ENCODE measurements around the gene RNF138.
"Not testable (repeated sequence)": the region's sequence is repeated elsewhere in the genome, so short reads cannot be mapped to it uniquely, and the experiment has no call there.

RNF138 gene

GRCh38 chr18:32176745-32177144 is 85.1 kb downstream of the RNF138 start:
- DNase-seq: not testable (repeated sequence)

DNA sequence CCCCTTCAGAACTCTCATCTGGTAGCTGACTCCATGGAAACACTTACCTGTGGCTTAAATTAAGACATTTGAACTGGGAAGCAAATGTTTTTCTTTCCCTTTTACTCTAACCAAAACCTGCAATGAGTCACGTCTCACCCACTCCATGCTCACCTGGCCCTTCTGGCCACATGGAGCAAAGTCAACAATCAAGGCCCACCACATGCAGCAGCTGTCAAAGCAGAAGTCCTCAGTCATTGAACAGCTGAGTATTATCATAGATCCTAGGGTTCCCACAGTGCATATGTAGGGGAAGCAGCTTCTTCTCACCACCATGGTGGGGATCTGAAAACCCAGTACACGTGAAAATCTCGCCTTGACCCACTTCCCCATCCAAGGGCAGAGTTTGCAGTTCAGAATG is 85.9 kb downstream of the RNF138 start:
- no peak for DNase-seq

Data from activated CD4-positive, alpha-beta T cell treated with anti-CD3 and anti-CD28 coated beads for 48 hours (primary cell).